GM23338 (cell line): ENCODE measurements around the gene ADRA2A. TPM values are rescaled to one million over a fixed set of nuclear protein-coding genes. Genes with fewer than 3 reads are reported as not detected.

Experiments used
- ATAC-seq: fragments of 200-7000 bp; cut with Tn5 transposase; 3 replicates; pipeline ENCODE4 v1.9.1; 2020
- DNase-seq: peaks from one replicate; pipeline ENCODE4 v3.0.0-alpha.2; 2015; ENCODE audit warnings: low spot score
- H2AFZ ChIP-seq: fragments of 200-600 bp; sonication (generic); 2 replicates; pipeline ENCODE4 v1.8.0; 2016; ENCODE audit warnings: antibody characterized with exemption, mild to moderate bottlenecking, moderate library complexity
- H3F3A ChIP-seq: fragments of 200-600 bp; sonication (generic); replicated peaks from 2 replicates; pipeline ENCODE4 v1.8.0; 2017; ENCODE audit warnings: antibody characterized with exemption, mixed run types, low read depth
- H3K27ac ChIP-seq: fragments of 200-600 bp; sonication (generic); 2 replicates; pipeline ENCODE4 v1.6.1; 2016; ENCODE audit warnings: low read depth
- H3K27me3 ChIP-seq: fragments of 200-600 bp; sonication (generic); 2 replicates; pipeline ENCODE4 v1.8.0; 2016; ENCODE audit warnings: mild to moderate bottlenecking, mixed run types, moderate library complexity; ENCODE audit not compliant: insufficient read depth
- H3K36me3 ChIP-seq: fragments of 200-600 bp; sonication (generic); 2 replicates; pipeline ENCODE4 v1.8.0; 2016; ENCODE audit warnings: mild to moderate bottlenecking; ENCODE audit not compliant: insufficient read depth
- H3K4me1 ChIP-seq: fragments of 200-600 bp; sonication (generic); 2 replicates; pipeline ENCODE4 v1.8.0; 2016; ENCODE audit warnings: mild to moderate bottlenecking, moderate library complexity; ENCODE audit not compliant: insufficient read depth
- H3K4me2 ChIP-seq: fragments of 200-600 bp; sonication (generic); 2 replicates; pipeline ENCODE4 v1.7.1; 2017; ENCODE audit warnings: mixed run types
- H3K4me3 ChIP-seq: fragments of 200-600 bp; sonication (generic); 2 replicates; pipeline ENCODE4 v1.6.1; 2016; ENCODE audit warnings: mixed run types
- H3K79me2 ChIP-seq: fragments of 200-600 bp; sonication (generic); replicated peaks from 2 replicates; pipeline ENCODE4 v1.8.0; 2017; ENCODE audit warnings: mild to moderate bottlenecking; ENCODE audit not compliant: insufficient read depth
- H3K9me2 ChIP-seq: fragments of 200-600 bp; sonication (generic); 2 replicates; pipeline ENCODE4 v1.8.0; 2017; ENCODE audit not compliant: insufficient read depth
- H4K20me1 ChIP-seq: fragments of 200-600 bp; sonication (generic); replicated peaks from 2 replicates; pipeline ENCODE4 v1.8.0; 2017; ENCODE audit warnings: mild to moderate bottlenecking; ENCODE audit not compliant: insufficient read depth
- H3K27ac Mint-ChIP-seq: 2 replicates; pipeline ENCODE4 v1.8.0; 2020; ENCODE audit warnings: inconsistent platforms, mild to moderate bottlenecking, moderate library complexity, mixed read lengths
- H3K27me3 Mint-ChIP-seq: 3 replicates; pipeline ENCODE4 v1.8.0; 2022; ENCODE audit warnings: low read depth, mild to moderate bottlenecking, moderate library complexity, mixed read lengths, inconsistent platforms; ENCODE audit not compliant: insufficient read depth, poor library complexity
- H3K36me3 Mint-ChIP-seq: 3 replicates; pipeline ENCODE4 v1.8.0; 2021; ENCODE audit warnings: low read depth, mild to moderate bottlenecking, inconsistent platforms, moderate library complexity, mixed read lengths
- H3K4me1 Mint-ChIP-seq: 3 replicates; pipeline ENCODE4 v1.8.0; 2020; ENCODE audit warnings: mild to moderate bottlenecking, inconsistent platforms, mixed read lengths
- H3K4me3 Mint-ChIP-seq: 3 replicates; pipeline ENCODE4 v1.8.0; 2021; ENCODE audit warnings: moderate library complexity, mild to moderate bottlenecking, inconsistent platforms, mixed read lengths
- H3K9me3 Mint-ChIP-seq: 3 replicates; pipeline ENCODE4 v1.8.0; 2020; ENCODE audit warnings: moderate library complexity, mild to moderate bottlenecking, inconsistent platforms, mixed read lengths
- ETS1 ChIP-seq: IDR thresholded peaks from 2 replicates; pipeline ENCODE4 v1.6.1; 2016; ENCODE audit warnings: antibody characterized with exemption
- EZH2 ChIP-seq: fragments of 200-600 bp; sonication (generic); IDR thresholded peaks from one replicate; pipeline ENCODE4 v1.8.0; 2017; ENCODE audit warnings: antibody characterized with exemption, mild to moderate bottlenecking, low read depth; ENCODE audit not compliant: unreplicated experiment
- POLR2AphosphoS5 ChIP-seq: IDR thresholded peaks from 2 replicates; pipeline ENCODE4 v1.6.1; 2016; ENCODE audit warnings: antibody characterized with exemption, low read depth
- ZNF331 ChIP-seq: fragments of 250-450 bp; sonication (Bioruptor Pico); IDR thresholded peaks from 2 replicates; pipeline ENCODE4 v1.5.0; 2020; ENCODE audit warnings: low read depth, mild to moderate bottlenecking, moderate library complexity
- ZNF462 ChIP-seq: fragments of 250-450 bp; sonication (Bioruptor Pico); IDR thresholded peaks from 2 replicates; pipeline ENCODE4 v1.5.0; 2020; ENCODE audit warnings: mild to moderate bottlenecking, moderate library complexity
- polyA plus RNA-seq: library from polyadenylated mRNA; unstranded; fragments of >200 nt; fragmentation: Nextera tagmentation; extraction: Ambion mirVana; gene quantifications from 2 replicates; pipeline ENCODE4 v1.2.1, GENCODE V29; 2016
- total RNA-seq: library from RNA; depleted of rRNA; stranded (reverse); fragments of >200 nt; shearing (Covaris generic); gene quantifications from 2 replicates; pipeline ENCODE4 v1.2.3, GENCODE V29; 2014

ADRA2A gene
- total and polyA plus RNA-seq, 2 experiments from 2014 or later = 0.60 to 2.5 TPM

- TF ChIP-seq ZNF462 (CRISPR knock-in tag) (no peak), EZH2 (no peak), ETS1 (no peak), ZNF331 (no peak)
Measured at GRCh38 chr10:111109501-111110242, 32.8 kb downstream of the ADRA2A start (continued).

GRCh38 chr10:111110771-111111170 is 33.9 kb downstream of the ADRA2A start:
- H3F3A ChIP-seq = no peaks in the 10 kb centered on the region
- Mint-ChIP-seq H3K36me3 (no peaks in the 10 kb centered on the region), H3K4me1 (peaks cover 3% of the 10 kb centered on the region; the same call in 2 of the 3 replicates), H3K9me3 (no peaks in the 10 kb centered on the region), H3K27me3 (peaks cover 5% of the 10 kb centered on the region), H3K27ac (no peak overlapping the region), H3K4me3 (no peak overlapping the region)
- no peaks in the 10 kb centered on the region for H4K20me1 ChIP-seq
- no peak overlapping the region for H3K4me3 ChIP-seq
- H3K36me3 ChIP-seq = no peaks in the 10 kb centered on the region
- H3K4me1 ChIP-seq = no peaks in the 10 kb centered on the region
- H3K27me3 ChIP-seq = no peaks in the 10 kb centered on the region
- no peaks in the 10 kb centered on the region for H3K79me2 ChIP-seq
- H3K9me2 ChIP-seq = peaks cover 10% of the 10 kb centered on the region; the same call in 1 of the 2 replicates
- H3K27ac ChIP-seq = no peak overlapping the region
- H2AFZ ChIP-seq = no peak overlapping the region
- no peak for DNase-seq
- H3K4me2 ChIP-seq = no peak overlapping the region
- ATAC-seq = no peak
- TF ChIP-seq ZNF462 (CRISPR knock-in tag) (no peak), POLR2AphosphoS5 (no peak)
